Hindlimb muscle (tissue), 1 donor: ENCODE data around the gene STAG1. TPM values are rescaled to one million over a fixed set of nuclear protein-coding genes. Genes with fewer than 3 reads are reported as not detected.
"Not testable (repeated sequence)": the region's sequence is repeated elsewhere in the genome, so short reads cannot be mapped to it uniquely, and the experiment has no call there.

Experiments used
- DNase-seq: peaks from one replicate; pipeline ENCODE4 v3.0.0-alpha.2; 2013
- polyA plus RNA-seq: library from polyadenylated mRNA; unstranded; fragments of 120-200 nt; gene quantifications from one replicate; pipeline ENCODE4 v1.2.1, GENCODE V29; 2013; ENCODE audit not compliant: insufficient read length

Gene STAG1
- polyA plus RNA-seq, 1 donor = 33.2 TPM

- no peak for DNase-seq
Observed at GRCh38 chr3:136490646-136491405, 261.4 kb downstream of the STAG1 start.

- no peak for DNase-seq
Observed at GRCh38 chr3:136485777-136486176, 266.4 kb downstream of the STAG1 start.

GRCh38 chr3:136476280-136476679 is 275.9 kb downstream of the STAG1 start:
- DNase-seq = no peak

GRCh38 chr3:136474876-136475275 is 277.3 kb downstream of the STAG1 start:
- DNase-seq = not testable (repeated sequence)

DNA sequence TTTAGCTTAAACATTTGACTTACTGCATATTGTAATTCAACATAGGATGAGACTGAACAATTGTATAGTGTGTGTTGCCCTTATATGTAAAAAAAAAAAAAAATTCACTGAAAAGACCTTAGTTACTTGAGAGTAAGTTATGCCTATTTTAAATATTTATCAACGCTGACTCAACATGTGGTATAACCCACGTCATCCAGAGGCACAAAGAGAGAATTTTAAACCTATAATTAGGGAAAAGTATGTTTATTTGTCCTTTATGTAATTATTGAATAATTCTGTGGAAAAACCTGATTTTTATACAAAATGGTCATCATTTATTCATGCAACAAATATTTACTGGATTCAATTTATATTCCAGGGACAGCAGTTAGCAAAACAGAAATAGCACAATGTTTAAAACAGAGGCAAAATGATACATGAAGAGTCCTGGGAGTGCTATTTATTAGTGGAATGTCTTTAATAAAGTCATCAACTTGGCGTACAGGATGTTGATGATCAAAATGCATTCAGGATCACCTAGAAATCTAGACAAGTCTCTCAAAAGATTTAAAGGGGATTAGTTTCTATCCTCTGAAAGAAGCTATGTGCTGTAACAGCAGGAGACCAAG is 278.4 kb downstream of the STAG1 start:
- no peak for DNase-seq

DNA sequence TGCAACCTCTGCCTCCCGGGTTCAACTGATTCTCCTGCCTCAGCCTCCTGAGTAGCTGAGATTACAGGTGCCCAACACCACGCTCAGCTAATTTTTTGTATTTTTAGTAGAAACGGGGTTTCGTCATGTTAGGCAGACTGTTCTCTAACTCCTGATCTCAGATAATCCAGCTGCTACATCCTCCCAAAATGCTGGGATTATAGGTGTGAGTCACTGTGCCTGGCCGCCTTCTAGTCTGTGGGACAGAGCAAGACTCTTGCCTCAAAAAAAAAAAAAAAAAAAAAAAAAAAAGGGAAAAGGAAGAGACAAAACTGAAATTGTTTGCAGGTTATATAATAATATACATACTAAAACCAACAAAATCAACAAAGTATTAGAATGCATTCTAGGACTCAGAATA is 286.9 kb downstream of the STAG1 start:
- DNase-seq = no peak

- DNase-seq = no peak
Observed at GRCh38 chr3:136464502-136464901, 287.7 kb downstream of the STAG1 start.

DNA sequence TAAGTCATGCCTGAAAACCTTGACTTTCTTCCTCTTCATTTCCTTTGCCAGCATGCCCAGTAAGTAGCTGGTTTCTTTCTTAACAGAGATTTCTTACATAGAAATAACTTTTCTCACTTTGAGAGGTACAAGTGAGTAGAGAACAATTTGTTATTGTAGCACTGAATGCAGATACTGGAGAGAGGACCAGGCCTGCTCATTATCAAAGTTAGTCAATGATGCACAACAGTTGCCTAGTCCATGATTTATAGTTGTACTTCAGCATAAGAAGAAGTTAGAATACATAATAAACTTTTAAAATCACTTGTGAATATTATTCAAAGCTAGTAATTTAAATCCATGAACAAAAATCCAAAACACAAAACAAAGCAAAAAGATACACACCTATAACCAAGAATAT is 289.0 kb downstream of the STAG1 start:
- DNase-seq = no peak

DNA sequence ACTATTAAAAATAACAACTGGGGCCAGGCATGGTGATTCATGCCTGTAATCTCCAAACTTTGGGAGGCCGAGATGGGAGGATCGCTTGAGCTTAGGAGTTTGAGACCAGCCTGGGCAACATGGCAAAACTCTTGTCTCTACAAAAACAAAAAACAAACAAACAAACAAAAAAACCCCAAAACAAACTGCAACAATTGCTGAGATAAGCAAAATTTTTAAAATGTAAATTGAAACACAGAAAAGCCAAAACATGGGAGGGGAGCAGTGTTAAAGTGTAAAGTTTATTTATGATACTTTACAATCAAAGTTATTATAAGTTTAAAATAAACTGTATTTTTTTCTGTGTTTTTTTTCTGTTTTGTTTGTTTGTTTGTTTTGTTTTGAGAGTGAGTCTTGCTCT is 294.4 kb downstream of the STAG1 start:
- DNase-seq = no peak

- DNase-seq = no peak
Observed at GRCh38 chr3:136456196-136456595, 296.0 kb downstream of the STAG1 start.

- no peak for DNase-seq
Observed at GRCh38 chr3:136444581-136444980, 307.6 kb downstream of the STAG1 start.

DNA sequence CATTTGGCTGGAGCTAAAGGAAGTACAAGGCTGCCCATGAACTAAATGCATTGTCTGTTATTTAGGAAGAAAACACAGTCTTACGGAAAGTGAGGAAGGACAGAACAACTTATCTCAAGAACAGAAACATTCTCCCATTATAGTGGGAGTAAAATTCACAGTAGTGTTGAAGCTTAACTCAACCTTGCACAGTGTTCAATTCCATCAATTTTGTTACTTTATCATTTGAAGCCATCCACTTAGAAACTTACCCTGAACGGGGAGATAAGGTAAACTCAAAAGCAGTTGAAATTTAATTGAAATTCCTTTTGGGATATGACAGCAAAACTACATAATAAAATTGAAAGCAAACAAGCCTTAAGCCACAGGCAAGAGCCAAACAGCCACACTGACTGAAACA is 315.1 kb downstream of the STAG1 start:
- DNase-seq = no peak

GRCh38 chr3:136434429-136434828 is 317.7 kb downstream of the STAG1 start:
- no peak for DNase-seq

DNA sequence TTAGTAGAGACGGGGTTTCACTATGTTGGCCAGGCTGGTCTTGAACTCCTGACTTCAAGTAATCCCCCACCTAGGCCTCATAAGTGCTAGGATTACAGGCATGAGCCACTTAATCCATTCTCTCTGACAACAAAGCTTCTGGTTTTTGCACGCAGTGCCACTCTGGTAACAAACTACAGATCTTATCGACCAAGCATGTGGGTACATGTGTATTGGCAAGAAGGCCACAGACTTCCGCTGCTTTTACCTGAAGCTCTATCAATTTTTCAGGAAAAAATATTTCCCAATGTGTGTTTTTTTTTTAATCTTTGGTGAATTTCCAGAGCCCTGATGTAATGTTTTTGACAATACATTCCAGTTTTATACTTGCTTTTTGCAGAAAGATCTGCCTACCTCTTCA is 319.5 kb downstream of the STAG1 start:
- DNase-seq = no peak

DNA sequence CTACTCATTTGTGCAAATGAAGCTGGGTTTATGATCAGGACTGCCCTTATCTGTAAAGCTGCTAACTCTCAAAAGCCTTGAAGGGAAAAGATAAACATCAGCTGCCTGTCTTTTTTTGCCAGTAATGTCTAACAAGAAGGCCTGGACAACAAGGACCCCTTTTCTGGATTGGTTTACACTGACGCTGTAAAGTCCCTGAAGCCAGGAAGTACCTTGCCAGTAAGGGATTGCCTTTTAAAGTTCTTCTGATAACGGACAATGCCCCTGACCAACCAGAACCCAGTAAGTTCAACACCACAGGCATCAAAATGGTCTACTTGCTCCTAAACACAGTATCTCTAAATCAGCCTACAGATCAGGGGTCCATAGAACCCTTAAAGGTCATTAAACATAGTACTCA is 324.0 kb downstream of the STAG1 start:
- no peak for DNase-seq

GRCh38 chr3:136427236-136427635 is 324.9 kb downstream of the STAG1 start:
- DNase-seq = no peak

GRCh38 chr3:136414476-136414875 is 337.7 kb downstream of the STAG1 start:
- DNase-seq = no peak

GRCh38 chr3:136412307-136412706 is 339.9 kb downstream of the STAG1 start:
- DNase-seq = no peak

DNA sequence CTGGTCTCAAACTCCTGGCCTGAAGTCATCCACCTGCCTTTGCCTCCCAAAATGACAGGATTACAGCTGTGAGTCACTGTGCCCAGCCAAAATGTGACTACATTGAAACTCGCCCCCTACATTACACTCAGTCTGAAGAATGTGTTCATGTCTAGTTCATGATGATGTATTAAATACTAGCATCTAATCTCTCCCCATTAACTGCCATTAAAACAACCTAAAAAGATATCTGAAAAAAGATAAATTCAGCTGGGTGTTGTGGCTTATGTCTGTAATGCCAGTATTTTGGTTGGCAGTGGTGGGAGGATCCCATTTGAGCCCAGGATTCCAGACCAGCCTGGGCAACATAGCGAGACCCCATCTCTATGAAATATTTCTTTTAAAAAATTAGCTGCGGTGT is 342.6 kb downstream of the STAG1 start:
- DNase-seq = no peak

GRCh38 chr3:136404056-136404455 is 348.1 kb downstream of the STAG1 start:
- no peak for DNase-seq

- no peak for DNase-seq
Observed at GRCh38 chr3:136396916-136397315, 355.3 kb downstream of the STAG1 start.

GRCh38 chr3:136390574-136390973 is 361.6 kb downstream of the STAG1 start:
- no peak for DNase-seq

DNA sequence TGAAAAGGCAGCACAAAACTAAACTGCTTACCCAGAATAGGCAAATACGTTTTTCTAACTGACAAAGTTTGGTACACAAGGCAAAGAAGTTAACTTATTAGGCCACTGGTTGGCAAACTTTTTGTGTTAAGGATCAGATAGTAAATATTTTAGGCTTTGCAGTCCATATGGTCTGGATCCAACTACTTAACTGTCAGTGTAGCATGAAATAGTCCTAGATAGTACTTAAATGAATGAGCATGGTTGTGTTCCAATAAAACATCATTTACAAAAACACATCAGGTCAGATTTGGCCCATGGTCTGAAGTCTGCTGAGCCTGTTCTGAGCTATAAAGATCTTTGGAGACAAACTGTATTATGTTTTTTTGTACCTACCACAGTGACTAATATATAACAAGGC is 365.1 kb downstream of the STAG1 start:
- no peak for DNase-seq

DNA sequence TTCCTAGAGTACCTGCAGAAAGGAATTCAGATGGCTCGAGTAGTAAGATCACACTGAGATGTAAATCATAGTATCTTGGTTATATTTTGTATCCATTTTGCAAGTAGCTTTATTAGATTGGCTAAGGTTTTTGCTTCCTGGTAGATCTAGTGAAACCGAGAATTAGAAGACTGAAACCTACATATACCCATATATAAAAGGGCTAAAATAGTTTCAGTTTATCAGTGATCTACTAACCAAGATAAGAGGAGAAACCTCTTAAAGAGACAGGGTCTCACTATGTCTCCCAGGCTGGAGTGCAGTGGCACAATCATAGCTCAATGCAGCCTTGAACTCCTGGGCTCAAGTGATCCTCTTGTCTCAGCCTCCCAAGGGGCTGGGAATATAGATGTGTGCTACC is 366.7 kb downstream of the STAG1 start:
- no peak for DNase-seq

DNA sequence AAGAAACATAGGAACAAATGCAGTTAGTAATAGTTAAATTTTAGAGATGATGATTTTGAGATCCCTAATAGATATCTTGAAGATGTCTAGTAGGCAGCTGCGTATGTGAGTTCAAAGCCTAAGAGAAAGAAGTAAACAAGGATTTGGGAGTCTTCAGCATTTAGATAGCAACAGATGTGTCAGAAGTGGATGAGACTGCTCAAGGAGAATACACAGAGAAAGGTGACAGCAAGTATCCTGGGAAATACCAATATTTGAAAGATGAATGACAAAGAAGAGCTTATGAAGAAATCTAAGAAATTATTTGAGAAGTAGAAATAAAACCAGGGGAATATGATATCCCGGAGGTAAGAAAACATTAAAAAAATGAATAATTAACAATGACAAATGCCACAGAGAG is 371.1 kb downstream of the STAG1 start:
- no peak for DNase-seq
